ENCODE data around the gene TNIK.

TNIK gene

DNA sequence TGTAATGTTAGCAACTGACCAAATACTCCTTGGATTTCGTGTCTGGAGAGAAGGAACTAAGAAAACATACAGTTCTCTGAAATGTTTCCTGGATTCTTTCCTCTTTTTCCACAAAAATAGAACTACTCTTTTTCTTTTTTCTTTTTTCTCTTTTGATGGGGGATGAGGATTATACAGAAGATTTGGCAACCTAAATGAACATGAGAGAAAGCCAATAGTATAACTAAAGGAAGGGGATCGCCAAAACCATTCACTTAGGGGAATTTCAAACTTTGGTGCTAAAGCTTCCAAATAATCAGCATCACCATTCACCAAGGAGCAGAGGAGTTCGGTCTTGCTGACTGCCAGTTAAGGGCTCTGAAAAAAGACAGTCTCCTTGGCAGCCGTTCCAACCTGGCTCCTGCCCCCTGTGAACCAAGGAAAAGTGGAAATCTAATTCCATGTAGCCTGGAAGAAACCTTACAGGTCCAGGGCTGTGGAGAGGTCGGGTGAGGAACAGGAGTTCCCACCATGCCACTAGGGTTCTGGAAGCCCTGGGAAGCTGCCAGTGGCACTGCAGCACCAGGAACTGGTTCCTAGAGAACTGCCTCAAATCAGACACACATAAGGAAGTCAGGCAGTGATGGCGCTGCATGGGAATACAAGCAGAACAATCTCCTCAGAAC is 176.9 kb downstream of the TNIK start:
- DNase-seq (ENCODE audit: insufficient read length, low spot score): no peak
- no peak for TF ChIP-seq POLR2A (IDR thresholded peaks at IDR 0.05; ENCODE audit: low read depth, low read length)
- FAIRE-seq: no peak

- no peak for TF ChIP-seq POLR2A (IDR thresholded peaks at IDR 0.05; ENCODE audit: low read depth, low read length)
- DNase-seq (ENCODE audit: insufficient read length, low spot score) (no peak), FAIRE-seq (no peak)
Measured at GRCh38 chr3:171282041-171282440, 178.2 kb downstream of the TNIK start.

GRCh38 chr3:171281256-171281992 is 178.8 kb downstream of the TNIK start:
- TF ChIP-seq POLR2A (IDR thresholded peaks at IDR 0.05; ENCODE audit: low read depth, low read length): no peak
- peak; percentile 61 for FAIRE-seq
- DNase-seq (ENCODE audit: insufficient read length, low spot score): no peak

DNA sequence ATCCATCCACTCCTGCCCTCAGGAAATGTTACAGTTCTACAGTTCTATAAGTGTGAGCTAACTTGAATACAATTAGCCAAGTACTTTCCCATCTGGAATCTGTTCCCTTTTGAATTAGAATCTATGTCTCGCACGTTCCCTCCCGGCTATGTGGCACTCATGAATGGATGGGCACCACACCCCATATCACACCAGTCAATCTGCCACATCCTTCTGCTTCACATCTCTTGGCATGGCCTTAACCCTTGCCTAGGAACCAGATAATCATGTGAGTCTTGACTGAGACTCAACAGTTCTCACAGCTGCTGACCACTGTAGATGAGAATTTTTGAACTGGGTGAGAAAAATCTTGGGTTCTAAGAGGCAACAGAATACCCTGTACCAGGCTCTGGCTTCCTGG is 180.2 kb downstream of the TNIK start:
- no peak for TF ChIP-seq POLR2A (IDR thresholded peaks at IDR 0.05; ENCODE audit: low read depth, low read length)

GRCh38 chr3:171278299-171278590 is 182.0 kb downstream of the TNIK start:
- no peak for DNase-seq (ENCODE audit: insufficient read length, low spot score)
- TF ChIP-seq POLR2A (IDR thresholded peaks at IDR 0.05; ENCODE audit: low read depth, low read length): no peak
- no peak for FAIRE-seq

More for the DNA sequence above, 180.2 kb downstream of the TNIK start:
- DNase-seq (ENCODE audit: insufficient read length, low spot score) (no peak), FAIRE-seq (no peak)

GRCh38 chr3:171277456-171278298 is 182.5 kb downstream of the TNIK start:
- DNase-seq (ENCODE audit: insufficient read length, low spot score): no peak
- TF ChIP-seq POLR2A (IDR thresholded peaks at IDR 0.05; ENCODE audit: low read depth, low read length): no peak
- FAIRE-seq: no peak

- no peak for TF ChIP-seq POLR2A (IDR thresholded peaks at IDR 0.05; ENCODE audit: low read depth, low read length)
- peak; percentile 23 for FAIRE-seq
- DNase-seq (ENCODE audit: insufficient read length, low spot score): no peak
Measured at GRCh38 chr3:171276923-171277322, 183.3 kb downstream of the TNIK start.

GRCh38 chr3:171274222-171274621 is 186.0 kb downstream of the TNIK start:
- DNase-seq (ENCODE audit: insufficient read length, low spot score): no peak
- no peak for TF ChIP-seq POLR2A (IDR thresholded peaks at IDR 0.05; ENCODE audit: low read depth, low read length)
- FAIRE-seq: no peak

GRCh38 chr3:171270541-171270940 is 189.7 kb downstream of the TNIK start:
- DNase-seq (ENCODE audit: insufficient read length, low spot score) (no peak), FAIRE-seq (no peak)
- TF ChIP-seq POLR2A (IDR thresholded peaks at IDR 0.05; ENCODE audit: low read depth, low read length): no peak

- DNase-seq (ENCODE audit: insufficient read length, low spot score): no peak
- TF ChIP-seq POLR2A (IDR thresholded peaks at IDR 0.05; ENCODE audit: low read depth, low read length): no peak
- FAIRE-seq: no peak
Measured at GRCh38 chr3:171269542-171269941, 190.7 kb downstream of the TNIK start.

DNA sequence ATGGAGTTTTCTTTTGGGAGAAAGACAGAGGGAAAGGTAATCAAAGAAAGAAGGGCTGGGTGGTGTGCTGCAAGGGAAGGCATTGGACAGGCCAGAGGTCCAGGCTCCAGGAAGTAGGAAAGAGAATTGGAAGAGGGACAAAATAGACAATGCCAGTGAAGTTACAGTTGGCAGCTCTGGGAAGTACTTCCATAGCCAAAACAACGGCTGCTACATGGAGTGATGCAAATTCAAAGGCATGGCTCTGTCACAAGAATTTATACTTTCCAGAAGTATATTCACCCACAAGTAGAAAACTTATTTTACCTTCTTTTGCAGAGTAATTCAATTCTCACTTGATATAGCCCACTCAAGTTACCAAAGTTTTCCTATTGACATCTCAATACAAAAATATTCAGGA is 191.5 kb downstream of the TNIK start:
- no peak for DNase-seq (ENCODE audit: insufficient read length, low spot score)
- no peak for FAIRE-seq
- TF ChIP-seq POLR2A (IDR thresholded peaks at IDR 0.05; ENCODE audit: low read depth, low read length): no peak

DNA sequence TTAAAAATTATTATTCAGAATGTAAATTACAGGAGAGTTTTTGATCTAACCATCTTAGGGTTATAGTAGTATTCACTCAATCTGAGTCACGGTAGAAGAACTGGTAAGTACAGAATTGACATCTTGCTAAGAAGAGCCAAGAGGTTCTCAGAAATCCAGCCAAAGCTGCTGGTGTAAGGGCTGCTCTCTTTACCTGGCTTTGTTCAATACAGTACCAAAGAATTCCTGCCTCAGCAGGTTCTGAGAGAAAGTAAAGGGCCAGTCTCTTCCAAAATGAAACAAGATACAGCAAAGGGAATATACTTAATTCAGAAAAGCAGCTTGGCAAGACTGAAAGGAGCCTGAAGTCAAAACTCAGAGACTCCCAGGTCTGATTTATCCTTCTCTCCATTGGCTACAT is 193.1 kb downstream of the TNIK start:
- TF ChIP-seq POLR2A (IDR thresholded peaks at IDR 0.05; ENCODE audit: low read depth, low read length): no peak
- FAIRE-seq (no peak), DNase-seq (ENCODE audit: insufficient read length, low spot score) (no peak)

- no peak for TF ChIP-seq POLR2A (IDR thresholded peaks at IDR 0.05; ENCODE audit: low read depth, low read length)
- FAIRE-seq (no peak), DNase-seq (ENCODE audit: insufficient read length, low spot score) (no peak)
Measured at GRCh38 chr3:171266740-171267073, 193.5 kb downstream of the TNIK start.

GRCh38 chr3:171266034-171266739 is 194.0 kb downstream of the TNIK start:
- no peak for FAIRE-seq
- TF ChIP-seq POLR2A (IDR thresholded peaks at IDR 0.05; ENCODE audit: low read depth, low read length): no peak
- no peak for DNase-seq (ENCODE audit: insufficient read length, low spot score)

All from H54 (cell line).